Measurements from ENCODE around the gene RAI14. TPM values are rescaled to one million over a fixed set of nuclear protein-coding genes. Genes with fewer than 3 reads are reported as not detected.

The RAI14 gene
- total and polyA plus RNA-seq, 11 donors: 1.7 to 34.3 (median 10.7) TPM

GRCh38 chr5:34791761-34792244 is 135.7 kb downstream of the RAI14 start:
- 68 to 78% (median 70%) methylated on average over 5 of the region's 5 CpGs for WGBS, 4 donors
- Histone ChIP-seq H3K4me1 (peaks cover 0 to 16% (median 0%) of the 10 kb centered on the region in 12 donors), H3K4me3 (no peak overlapping the region), H3K9me3 (peaks cover 0 to 10% (median 0%) of the 10 kb centered on the region in 12 donors), H3K36me3 (peaks cover 0 to 11% (median 4%) of the 10 kb centered on the region in 9 donors), H3K27ac (peak overlapping the region in 1 of 12 donors; percentile 3), H3K27me3 (no peaks in the 10 kb centered on the region)
- TF ChIP-seq CTCF (IDR thresholded peaks at IDR 0.05) (no peak), POLR2A (IDR thresholded peaks at IDR 0.05) (no peak)
- intact Hi-C loops (cut with DNase I): no loop called here
- ATAC-seq (peak in 3 of 4 donors; percentile 61 to 89 (median 68)), DNase-seq (peak in 1 of 5 donors; percentile 10)

GRCh38 chr5:34802834-34803563 is 146.9 kb downstream of the RAI14 start:
- Histone ChIP-seq H3K4me3 (no peak overlapping the region), H3K27ac (no peak overlapping the region), H3K36me3 (peaks cover 0 to 67% (median 14%) of the 10 kb centered on the region in 9 donors), H3K4me1 (no peaks in the 10 kb centered on the region), H3K27me3 (no peaks in the 10 kb centered on the region), H3K9me3 (no peaks in the 10 kb centered on the region)
- DNase-seq: no peak
- no peak for TF ChIP-seq CTCF (IDR thresholded peaks at IDR 0.05)
- no peak for TF ChIP-seq POLR2A (IDR thresholded peaks at IDR 0.05)
- intact Hi-C loops (cut with DNase I): no loop called here
- ATAC-seq: no peak
- WGBS, 4 donors: 73 to 98% (median 91%) methylated on average over 9 of the region's 9 CpGs

GRCh38 chr5:34803974-34804732 is 148.0 kb downstream of the RAI14 start:
- intact Hi-C loops (cut with DNase I): no loop called here
- Histone ChIP-seq H3K27me3 (no peaks in the 10 kb centered on the region), H3K9me3 (no peaks in the 10 kb centered on the region), H3K4me3 (no peak overlapping the region), H3K27ac (no peak overlapping the region), H3K4me1 (no peaks in the 10 kb centered on the region), H3K36me3 (peaks cover 0 to 65% (median 14%) of the 10 kb centered on the region in 9 donors)
- TF ChIP-seq CTCF (IDR thresholded peaks at IDR 0.05): no peak
- TF ChIP-seq POLR2A (IDR thresholded peaks at IDR 0.05): no peak
- WGBS, 4 donors: 92 to 96% (median 96%) methylated on average over 4 of the region's 4 CpGs
- DNase-seq: no peak
- ATAC-seq: no peak

GRCh38 chr5:34804913-34805312 is 148.8 kb downstream of the RAI14 start:
- no peak overlapping the region for H3K27ac ChIP-seq
- ATAC-seq: no peak
- 95 to 98% (median 97%) methylated on average over 5 of the region's 5 CpGs for whole genome bisulfite sequencing, 4 donors
- peaks cover 0 to 63% (median 14%) of the 10 kb centered on the region in 9 donors for H3K36me3 ChIP-seq
- no peak for TF ChIP-seq POLR2A (IDR thresholded peaks at IDR 0.05)
- no peak for TF ChIP-seq CTCF (IDR thresholded peaks at IDR 0.05)
- no peaks in the 10 kb centered on the region for H3K4me1 ChIP-seq
- intact Hi-C loops (cut with DNase I): no loop called here
- no peak for DNase-seq
- no peaks in the 10 kb centered on the region for H3K9me3 ChIP-seq
- H3K27me3 ChIP-seq: no peaks in the 10 kb centered on the region
- no peak overlapping the region for H3K4me3 ChIP-seq

All from heart left ventricle (tissue), 16 donors.